Stimulated activated CD4-positive, alpha-beta T cell treated with anti-CD3 and anti-CD28 coated beads, Interleukin-12 subunit alpha, Interleukin-12 subunit beta, amount 100 ng/mL, for 48 hours (primary cell): Measurements from ENCODE around the gene SLC26A6.

ENCODE experiments used
- DNase-seq, 3 donors: peaks; one replicate each; pipeline ENCODE4 v3.0.0-alpha.2; 2020; ENCODE audit warnings: low read depth in 2 of 3, low spot score in 1 of 3

The SLC26A6 gene

DNA sequence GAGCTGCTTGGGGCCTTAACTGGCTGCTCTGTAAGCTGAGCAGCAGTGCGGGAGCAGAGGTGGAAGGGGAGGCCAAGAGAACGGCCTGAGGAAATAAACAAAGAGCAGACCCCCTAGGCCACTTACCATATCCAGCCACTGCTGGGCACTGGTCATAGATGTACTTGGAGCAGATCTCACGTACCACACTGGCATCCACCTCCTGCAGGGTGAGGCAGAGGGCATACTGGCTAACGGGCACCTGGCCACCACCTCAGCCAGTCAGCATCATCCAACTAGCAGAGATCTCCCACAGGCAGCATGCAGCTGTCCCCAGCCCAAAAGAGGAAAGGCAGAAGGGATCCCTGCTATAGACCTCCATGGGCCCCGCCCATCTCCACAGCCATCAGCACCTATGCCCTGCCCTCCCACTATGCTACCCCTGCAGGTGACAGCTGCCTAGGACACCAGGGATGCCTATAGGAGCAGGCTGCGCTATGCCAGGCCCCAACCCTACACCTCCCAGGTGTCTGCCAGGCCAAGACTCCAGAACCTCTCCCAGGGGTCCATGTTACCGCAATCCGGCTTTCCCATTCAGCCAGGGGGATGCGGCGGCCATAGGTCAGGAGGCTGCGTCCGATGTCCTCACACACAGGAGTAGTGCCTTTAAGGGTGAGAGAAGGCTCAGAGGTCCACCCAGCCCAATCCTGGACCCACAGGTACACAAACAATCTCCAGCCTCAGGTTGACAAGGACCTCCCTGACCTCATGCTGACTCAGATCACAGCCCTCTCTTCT lies 35.6 kb downstream of the SLC26A6 start:
- DNase-seq = no peak

DNA sequence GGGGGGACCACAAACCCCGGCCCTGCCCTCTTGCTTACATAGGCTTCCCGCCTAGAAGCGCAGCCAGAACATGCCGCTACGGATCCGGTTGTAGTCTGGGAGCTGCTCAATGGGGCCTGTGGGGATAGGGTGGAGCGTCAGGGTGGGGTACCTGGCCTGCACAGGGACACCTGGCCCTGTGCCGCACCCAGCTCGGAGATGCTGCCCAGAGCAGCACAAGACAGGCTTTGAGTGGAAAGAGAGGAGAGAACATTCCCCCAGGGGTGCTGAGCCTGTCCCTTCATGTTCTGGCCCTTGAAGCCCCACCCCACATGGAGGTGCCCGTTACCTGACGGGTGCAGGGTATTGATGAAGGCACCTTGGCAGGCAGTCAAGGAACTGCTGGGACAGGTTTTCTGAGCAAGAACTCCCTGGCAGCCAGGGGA lies 36.2 kb downstream of the SLC26A6 start:
- DNase-seq = no peak

DNA sequence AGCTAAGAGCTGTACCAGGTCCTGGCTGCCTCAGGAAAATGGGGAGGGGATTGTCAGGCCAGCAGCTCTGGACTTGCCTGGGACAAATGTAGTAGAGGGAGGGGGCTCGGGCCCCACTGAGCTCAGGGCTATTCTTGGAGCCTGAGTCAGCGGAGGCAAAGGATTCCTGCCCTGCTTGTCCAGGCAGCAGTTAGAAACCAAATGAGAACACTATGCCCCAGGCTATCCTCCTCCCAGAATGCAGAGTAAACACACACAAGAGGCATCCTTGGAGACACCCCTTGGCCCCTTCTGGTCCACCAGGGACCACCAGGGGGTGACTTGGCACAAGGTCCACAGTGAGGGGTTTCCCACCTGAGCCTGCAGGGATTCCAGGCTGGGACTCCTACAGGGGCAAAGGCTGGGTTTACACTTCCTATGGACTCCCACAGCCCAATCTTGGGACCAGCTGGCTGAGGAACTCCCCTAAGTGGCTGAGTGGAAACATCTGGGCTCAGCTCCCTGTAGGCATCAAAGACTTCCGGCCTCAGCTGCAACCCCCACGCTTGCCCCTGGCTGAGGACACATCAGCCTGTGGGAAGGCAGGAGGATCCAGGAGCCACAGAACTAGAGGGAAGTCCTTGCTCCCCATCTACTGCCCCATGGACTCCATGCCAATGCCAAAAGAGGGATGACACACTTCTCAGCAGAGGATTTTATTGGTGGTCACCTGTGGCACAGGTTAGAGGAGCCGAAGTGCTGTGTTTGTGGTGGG lies 36.8 kb downstream of the SLC26A6 start:
- no peak for DNase-seq

DNA sequence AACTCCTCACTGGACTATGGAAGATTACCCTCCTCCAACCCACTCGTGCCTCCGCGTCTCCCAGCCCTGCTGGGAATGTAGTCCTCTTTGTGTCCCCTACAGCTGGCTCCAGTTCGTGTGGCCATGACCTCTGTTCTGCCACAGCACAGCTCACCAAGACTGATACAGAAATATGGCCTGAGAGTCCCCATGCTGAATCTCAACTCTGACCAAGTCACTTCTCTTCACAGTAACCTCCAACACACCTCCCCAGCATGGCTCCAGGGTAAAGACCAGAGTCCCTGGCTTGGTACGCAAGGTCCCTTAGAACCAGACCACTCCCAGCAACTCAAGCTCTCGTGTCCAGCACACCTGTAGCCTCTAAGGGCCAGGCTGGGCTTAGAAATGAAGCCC lies 37.9 kb downstream of the SLC26A6 start:
- DNase-seq = no peak

DNA sequence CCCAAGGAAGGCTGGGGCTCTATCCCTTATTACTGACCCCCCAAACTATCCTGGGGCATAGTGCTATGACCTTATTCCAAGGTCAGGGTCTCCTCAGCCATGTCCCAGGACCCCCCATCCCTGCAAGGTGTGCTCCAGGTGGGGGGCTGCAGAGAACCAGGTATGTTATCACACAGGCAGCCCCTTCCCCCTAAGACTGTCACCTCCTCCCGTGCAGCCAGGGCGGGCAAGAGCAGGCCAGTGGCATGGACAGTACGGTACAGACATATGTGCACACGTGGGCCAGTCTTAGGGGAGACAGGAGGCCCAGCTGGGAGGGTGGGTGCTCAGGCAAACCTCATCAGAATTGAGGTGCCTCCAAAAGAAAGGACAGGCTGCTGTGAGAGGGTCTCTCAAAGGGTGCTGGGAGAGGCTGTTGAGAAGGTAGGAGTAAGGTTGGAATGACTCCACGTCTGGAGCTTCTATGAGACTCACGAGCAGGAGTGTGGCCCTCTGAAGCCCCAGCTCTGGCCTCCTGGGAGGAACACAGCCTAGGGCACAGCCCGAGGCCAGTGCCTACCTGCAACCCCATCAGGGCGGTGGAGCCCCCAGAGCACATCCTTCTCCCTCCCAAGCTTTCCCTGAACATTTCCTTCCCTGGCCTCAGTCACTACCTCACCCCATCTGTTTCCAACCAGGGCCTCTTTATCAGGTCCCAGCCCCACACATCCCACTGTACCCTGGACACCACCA lies 38.4 kb downstream of the SLC26A6 start:
- no peak for DNase-seq

GRCh38 chr3:48596157-48596556 lies 39.1 kb downstream of the SLC26A6 start:
- no peak for DNase-seq

DNA sequence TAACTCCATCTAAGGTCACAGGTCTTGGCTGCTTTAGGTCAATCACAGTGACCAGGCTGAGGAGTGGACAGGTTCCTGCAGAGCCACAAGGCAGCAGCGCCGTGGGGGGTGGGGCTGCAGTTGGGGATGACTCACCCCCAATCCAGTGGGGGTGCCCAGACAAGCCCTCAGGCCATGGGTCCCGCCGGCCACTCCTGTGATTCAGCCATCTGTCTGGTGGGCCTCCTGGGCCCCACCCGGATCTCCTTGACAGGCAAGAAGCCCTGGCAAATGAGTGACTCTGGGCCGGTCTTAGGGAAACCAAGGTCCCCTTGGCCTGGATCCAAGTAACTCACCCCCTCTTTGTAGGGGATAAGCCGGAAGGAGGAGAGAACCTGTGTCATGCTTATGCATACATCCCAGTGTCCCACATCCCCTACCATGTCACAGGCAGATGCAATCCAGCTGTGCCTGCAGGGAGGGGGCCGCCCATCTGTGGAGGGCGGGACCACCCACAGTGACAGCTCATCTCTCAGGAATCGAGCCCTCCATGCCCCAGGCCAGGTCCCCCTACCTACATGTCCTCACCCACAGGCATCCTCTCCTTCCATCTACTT lies 39.6 kb downstream of the SLC26A6 start:
- DNase-seq = no peak

DNA sequence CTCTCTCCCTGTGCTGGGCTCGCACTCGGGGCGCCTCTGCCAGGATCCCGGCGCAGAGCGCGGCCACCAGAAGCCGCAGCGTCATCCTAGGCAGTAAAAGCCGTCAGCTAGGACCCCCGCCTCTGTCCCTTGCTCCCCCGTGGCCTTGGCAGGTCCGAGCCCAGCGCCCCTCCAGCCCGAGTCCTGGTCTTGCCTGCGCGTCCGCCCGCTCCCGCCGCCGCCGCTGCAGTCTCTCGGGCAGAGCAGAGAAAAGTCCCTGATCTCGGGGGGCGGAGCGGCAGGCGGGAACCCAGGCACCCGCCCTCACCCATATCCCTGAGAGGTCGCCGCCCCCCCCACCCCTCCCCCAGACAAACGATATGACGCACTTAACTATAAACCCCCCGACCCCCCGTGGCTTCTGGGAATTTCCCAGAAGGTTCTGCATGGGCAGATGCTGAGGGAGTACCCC lies 40.2 kb downstream of the SLC26A6 start, which contains the start of gene COL7A1:
TSS of gene COL7A1 (minus strand) at position 255 of the 451 bp plus-strand sequence. CDS start at position 85, 170 bp downstream.
- DNase-seq = no peak

DNA sequence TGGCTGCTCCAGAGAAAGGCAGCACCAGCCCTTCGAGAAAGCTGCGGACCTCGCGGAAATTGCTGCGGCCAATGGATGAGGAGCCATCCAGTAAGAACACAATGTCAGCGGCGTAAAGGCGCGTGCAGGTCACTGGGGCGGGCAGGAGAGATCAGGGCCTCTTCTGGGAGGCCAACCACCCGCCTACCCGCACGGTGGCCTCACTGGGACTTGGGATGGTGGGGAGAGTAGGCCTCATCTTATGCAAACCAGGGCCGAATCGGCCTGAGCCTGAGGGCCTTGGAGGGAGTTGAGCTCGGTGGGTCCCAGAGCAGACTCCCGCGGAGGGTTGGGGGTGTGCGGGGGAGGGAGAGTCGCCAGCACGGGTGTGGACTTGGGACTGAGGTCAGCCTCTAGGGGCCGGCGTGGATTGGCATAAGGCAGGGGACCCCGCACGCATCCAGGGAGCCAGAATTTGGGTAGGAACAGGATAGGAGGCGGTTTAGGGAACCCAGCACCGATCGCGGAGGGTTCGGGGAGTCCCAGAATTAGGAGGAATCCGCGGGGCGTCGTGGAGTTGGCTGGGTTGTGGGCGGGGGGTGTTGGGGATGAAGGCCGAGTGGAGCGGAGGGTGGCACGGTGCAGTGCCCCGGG lies 40.7 kb downstream of the SLC26A6 start:
- DNase-seq = no peak

DNA sequence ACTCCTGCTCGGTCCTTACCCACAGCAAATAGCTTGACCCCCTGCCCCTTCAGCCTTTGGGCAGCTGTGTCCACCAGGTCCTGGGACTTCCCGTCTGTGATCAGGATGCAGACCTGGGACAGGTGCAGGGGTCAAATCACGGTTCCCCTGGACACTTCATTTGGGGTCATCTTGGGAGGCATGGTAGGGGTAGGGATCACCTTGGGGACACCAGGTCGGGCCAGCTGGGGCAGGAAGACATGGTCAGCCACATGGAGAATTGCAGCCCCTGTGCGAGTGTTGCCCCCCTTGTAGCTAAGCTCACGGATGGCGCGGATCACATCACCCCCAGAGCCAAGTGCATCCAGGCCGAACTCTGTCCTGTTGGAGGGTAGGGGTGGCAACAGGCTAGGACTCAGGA lies 41.9 kb downstream of the SLC26A6 start:
- DNase-seq = no peak

GRCh38 chr3:48592519-48593087 lies 42.7 kb downstream of the SLC26A6 start:
- no peak for DNase-seq

GRCh38 chr3:48591886-48592518 lies 43.3 kb downstream of the SLC26A6 start:
- DNase-seq = no peak

- no peak for DNase-seq
Observed at GRCh38 chr3:48591436-48591835, 43.8 kb downstream of the SLC26A6 start.

- DNase-seq = no peak
Observed at GRCh38 chr3:48588230-48588629, 47.0 kb downstream of the SLC26A6 start.

- DNase-seq = no peak
Observed at GRCh38 chr3:48587686-48588085, 47.6 kb downstream of the SLC26A6 start.

GRCh38 chr3:48585411-48585810 lies 49.9 kb downstream of the SLC26A6 start:
- no peak for DNase-seq

- no peak for DNase-seq
Observed at GRCh38 chr3:48584836-48585235, 50.4 kb downstream of the SLC26A6 start.

DNA sequence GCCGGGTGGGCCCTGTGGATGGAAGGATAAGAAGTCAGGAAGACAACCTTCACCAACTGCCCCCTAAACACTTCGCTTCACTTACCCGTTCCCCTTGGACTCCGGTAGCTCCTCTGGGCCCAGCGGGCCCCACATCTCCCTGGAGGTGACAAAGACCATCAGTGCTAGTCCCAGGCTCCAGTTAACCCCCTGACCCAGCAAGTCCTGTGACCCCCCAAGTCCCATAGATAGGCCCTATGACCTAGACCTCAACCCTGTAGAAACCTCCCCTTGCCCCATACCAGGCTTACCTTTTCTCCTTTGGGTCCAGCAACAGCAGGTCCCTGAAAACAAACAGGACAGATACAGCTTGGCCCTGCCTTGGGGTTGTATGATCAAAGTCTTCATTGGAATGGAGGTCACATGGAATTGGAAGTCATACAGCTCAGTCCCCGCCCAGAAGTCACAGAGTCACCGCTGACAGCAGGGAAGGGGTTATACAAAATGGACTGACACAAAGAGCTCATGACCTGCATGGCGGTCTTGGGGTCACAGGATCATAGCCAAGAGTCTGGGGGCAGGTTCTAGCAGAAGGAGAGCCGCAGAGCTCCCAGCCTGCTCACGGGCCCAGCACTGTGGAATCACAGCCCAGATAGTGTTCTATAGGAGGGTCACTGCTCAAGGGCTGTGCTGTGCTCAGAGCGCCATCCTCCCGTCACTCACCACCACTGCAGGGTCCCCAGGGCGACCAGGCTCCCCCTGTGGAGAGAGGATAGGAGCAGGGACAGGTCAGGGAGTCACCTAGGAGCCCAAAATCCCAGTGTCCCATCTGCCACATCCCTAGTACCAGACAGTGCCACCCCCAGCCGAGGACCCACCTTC lies 53.4 kb downstream of the SLC26A6 start:
- DNase-seq = no peak

DNA sequence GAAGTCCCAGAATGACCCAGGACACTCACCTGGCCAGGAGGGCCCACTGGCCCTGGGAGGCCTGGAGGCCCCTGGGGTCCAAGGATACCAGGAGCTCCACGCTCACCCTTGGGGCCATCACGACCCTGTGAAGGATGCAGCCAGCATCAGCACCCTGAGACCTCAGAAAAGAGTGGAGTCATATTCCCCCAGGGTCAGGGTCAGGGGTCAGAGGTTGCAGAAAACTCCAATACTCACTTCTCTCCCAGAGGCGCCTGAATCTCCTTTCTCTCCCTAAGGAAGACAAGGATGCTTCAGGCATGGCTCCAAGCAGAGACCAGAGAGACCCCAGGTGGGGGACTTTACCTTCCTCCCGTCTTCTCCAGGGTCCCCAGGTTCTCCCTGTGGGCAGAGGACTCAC lies 58.6 kb downstream of the SLC26A6 start:
- DNase-seq = no peak
